Breast epithelium (tissue), 4 donors: ENCODE results near the gene POLR1F. TPM values are rescaled to one million over a fixed set of nuclear protein-coding genes. Genes with fewer than 3 reads are reported as not detected.

Source experiments
- DNase-seq, 2 donors: peaks; one replicate each; pipeline ENCODE4 v3.0.0-alpha.2; 2019; ENCODE audit warnings: low spot score in 2 of 2
- H3K27ac ChIP-seq, 2 donors: fragments of 200-600 bp; sonication (generic) in 1 of 2; one replicate each; pipeline ENCODE4 v1.5.1; 2016 to 2019; ENCODE audit warnings: mild to moderate bottlenecking in 1 of 2
- H3K27me3 ChIP-seq, 2 donors: fragments of 200-600 bp; sonication (generic) in 1 of 2; one replicate each; pipeline versions ENCODE4 v1.5.1 to v1.6.0; 2017 to 2019; ENCODE audit warnings: control low read depth in 1 of 2, mild to moderate bottlenecking in 1 of 2
- H3K36me3 ChIP-seq: fragments of 200-600 bp; one replicate; pipeline ENCODE4 v1.5.1; 2019
- H3K4me1 ChIP-seq, 2 donors: fragments of 200-600 bp; sonication (generic); one replicate each; pipeline ENCODE4 v1.5.1; 2016 to 2019; ENCODE audit warnings: control low read depth in 1 of 2
- H3K4me3 ChIP-seq, 3 donors: fragments of 200-600 bp; sonication (generic); 1 replicate in 2 of 3; 2 replicates in 1 of 3; pipeline ENCODE4 v1.5.1; 2016 to 2019; ENCODE audit warnings: mild to moderate bottlenecking in 3 of 3, moderate library complexity in 2 of 3
- H3K9me3 ChIP-seq, 2 donors: fragments of 200-600 bp; sonication (generic) in 1 of 2; one replicate each; pipeline ENCODE4 v1.5.1; 2016 to 2019; ENCODE audit warnings: control low read depth in 1 of 2
- CTCF ChIP-seq, 3 donors: fragments of 450-650 bp; IDR thresholded peaks; one replicate each; pipeline ENCODE4 v1.5.1; 2016 to 2017; ENCODE audit warnings: antibody characterized with exemption in 3 of 3, mild to moderate bottlenecking in 3 of 3, moderate library complexity in 3 of 3
- POLR2A ChIP-seq: fragments of 450-650 bp; IDR thresholded peaks from one replicate; pipeline ENCODE4 v1.6.1; 2016; ENCODE audit warnings: antibody characterized with exemption, mild to moderate bottlenecking, moderate library complexity
- POLR2AphosphoS5 ChIP-seq, 3 donors: sonication (generic); formaldehyde crosslinking; IDR thresholded peaks; one replicate each; pipeline ENCODE4 v1.6.1; 2017; ENCODE audit warnings: antibody characterized with exemption in 3 of 3
- intact Hi-C: fragments of 100-400 bp; cut with DNase I; formaldehyde crosslinking; loops from one replicate; pipeline ENCODE4 v1.15.1; 2023; ENCODE audit warnings: low total_unique reads
- total RNA-seq, 3 donors: library from RNA; depleted of rRNA; stranded (reverse); fragments of >200 nt; gene quantifications; one replicate each; pipeline ENCODE4 v1.1.0, GENCODE V29; 2016

Gene POLR1F
- 10 to 100 TPM; 12.5 to 20.5 (median 17.0) TPM for total RNA-seq

GRCh38 chr7:19708397-19709248 lies at the start of gene POLR1F:
Gene POLR1F (minus strand): TSS chr7:19709037. CDS start chr7:19709016, 21 bp downstream.
- peak within 1 kb of the TSS; percentile 74 to 81 for H3K27ac ChIP-seq
- peak; percentile 91 to 92 (median 91) for TF ChIP-seq CTCF (IDR thresholded peaks at IDR 0.05)
- TF ChIP-seq POLR2AphosphoS5 (IDR thresholded peaks at IDR 0.05): peak; percentile 77 to 90 (median 88)
- TF ChIP-seq POLR2A: peak; percentile 88
- no peaks in the 10 kb centered on the region for H3K9me3 ChIP-seq
- H3K4me1 ChIP-seq: no peaks in the 10 kb centered on the region
- peak within 1 kb of the TSS; percentile 81 to 93 (median 86) for H3K4me3 ChIP-seq
- peak; percentile 89 to 91 for DNase-seq
- no peaks in the 10 kb centered on the region for H3K36me3 ChIP-seq
- intact Hi-C loops: no loop called here
- H3K27me3 ChIP-seq: no peaks in the 10 kb centered on the region

GRCh38 chr7:19754521-19755116 lies 45.8 kb upstream of the POLR1F start:
- no peaks in the 10 kb centered on the region for H3K9me3 ChIP-seq
- intact Hi-C loops: no loop called here

GRCh38 chr7:19752020-19752419 lies 43.2 kb upstream of the POLR1F start:
- H3K9me3 ChIP-seq: no peaks in the 10 kb centered on the region
- no peaks in the 10 kb centered on the region for H3K27me3 ChIP-seq
- H3K4me3 ChIP-seq: no peak overlapping the region
- H3K36me3 ChIP-seq: no peaks in the 10 kb centered on the region
- H3K4me1 ChIP-seq: no peaks in the 10 kb centered on the region
- no peak overlapping the region for H3K27ac ChIP-seq
- TF ChIP-seq POLR2AphosphoS5 (IDR thresholded peaks at IDR 0.05): no peak
- intact Hi-C loops: no loop called here
- no peak for DNase-seq

More at GRCh38 chr7:19754521-19755116, 45.8 kb upstream of the POLR1F start:
- H3K4me1 ChIP-seq: no peaks in the 10 kb centered on the region
- no peak for DNase-seq
- H3K36me3 ChIP-seq: no peaks in the 10 kb centered on the region
- H3K27ac ChIP-seq: no peak overlapping the region
- TF ChIP-seq CTCF (IDR thresholded peaks at IDR 0.05) (peak; percentile 43 to 72 (median 54)), POLR2A (no peak)
- H3K4me3 ChIP-seq: no peak overlapping the region
- H3K27me3 ChIP-seq: no peaks in the 10 kb centered on the region

GRCh38 chr7:19749658-19750057 lies 40.8 kb upstream of the POLR1F start:
- no peak overlapping the region for H3K27ac ChIP-seq
- intact Hi-C loops: no loop called here
- TF ChIP-seq POLR2A (no peak), CTCF (IDR thresholded peaks at IDR 0.05) (no peak), POLR2AphosphoS5 (IDR thresholded peaks at IDR 0.05) (no peak)
- H3K27me3 ChIP-seq: no peaks in the 10 kb centered on the region
- H3K36me3 ChIP-seq: no peaks in the 10 kb centered on the region
- no peaks in the 10 kb centered on the region for H3K9me3 ChIP-seq
- no peak overlapping the region for H3K4me3 ChIP-seq
- no peak for DNase-seq
- no peaks in the 10 kb centered on the region for H3K4me1 ChIP-seq

GRCh38 chr7:19747740-19748339 lies 39.0 kb upstream of the POLR1F start:
- H3K4me1 ChIP-seq: no peaks in the 10 kb centered on the region
- TF ChIP-seq POLR2AphosphoS5 (IDR thresholded peaks at IDR 0.05) (no peak), CTCF (IDR thresholded peaks at IDR 0.05) (peak in 2 of 3 donors; percentile 51 to 55)
- no peak for DNase-seq
- H3K27ac ChIP-seq: no peak overlapping the region
- no peaks in the 10 kb centered on the region for H3K27me3 ChIP-seq
- no peaks in the 10 kb centered on the region for H3K36me3 ChIP-seq
- intact Hi-C loops: no loop called here
- no peaks in the 10 kb centered on the region for H3K9me3 ChIP-seq
- H3K4me3 ChIP-seq: no peak overlapping the region
